ENCODE data around the gene FNDC3B. TPM values are rescaled to one million over a fixed set of nuclear protein-coding genes. Genes with fewer than 3 reads are reported as not detected.

Gene FNDC3B
- total and polyA plus RNA-seq, 9 of the 15 experiments (the other 6 are each of a cell fraction or from before 2014, with no cell fraction given): 7.0 to 35.8 (median 16.2) TPM

DNA sequence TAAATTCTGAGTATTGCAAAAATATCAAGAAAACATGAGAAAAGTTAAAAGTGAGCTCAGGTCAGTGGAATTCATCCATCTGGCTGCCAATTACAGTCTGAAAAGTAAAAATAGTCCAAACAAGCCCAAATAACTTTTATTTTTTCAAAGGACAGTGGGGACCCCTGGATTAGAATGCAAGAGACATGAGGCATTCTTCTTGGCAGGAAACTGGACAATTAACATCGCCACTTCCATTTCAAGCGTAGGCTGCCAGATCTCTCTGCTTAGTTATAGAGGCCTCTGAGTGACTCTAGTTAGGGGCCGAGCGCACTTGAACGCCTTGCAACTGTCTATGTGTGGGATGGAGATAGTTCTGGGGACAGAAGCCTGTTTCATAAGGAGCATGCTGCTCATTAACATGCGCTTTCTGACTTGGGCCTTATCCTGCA, 219.7 kb downstream of the FNDC3B start:
- ChIA-PET CTCF (ENCODE audit: low intra/inter-chr PET ratio) (no interaction called here), POLR2A (interaction anchor here (0.6 to 0.8 kb wide), 2 partner anchors 23 to 58 kb away, joined by 3 read pairs; no protein-coding TSS in a partner anchor)

More for the DNA sequence above, 219.7 kb downstream of the FNDC3B start:
- in situ Hi-C loops (cut with MboI) (no loop called here), intact Hi-C loops (cut with micrococcal nuclease) (no loop called here)
- Histone ChIP-seq H3K79me2 (ENCODE audit: control insufficient read depth, insufficient read depth, low read length) (no peaks in the 10 kb centered on the region), H2AFZ (ENCODE audit: low read depth, low read length) (no peak overlapping the region), H3K9ac (ENCODE audit: insufficient read depth in 1 of 2, low read depth in 2 of 2, low read length in 2 of 2) (no peak overlapping the region), H4K20me1 (replicated peaks; ENCODE audit: control insufficient read depth, insufficient read depth, low read length) (no peaks in the 10 kb centered on the region), H3K27ac (ENCODE audit: extremely low read depth, low read depth, low read length) (no peak overlapping the region), H3K27me3 (ENCODE audit: control insufficient read depth in 2 of 2, insufficient read depth in 2 of 2, low read length in 2 of 2) (no peaks in the 10 kb centered on the region), H3K4me2 (ENCODE audit: insufficient read depth, low read length) (no peak overlapping the region), H3K9me3 (replicated peaks; ENCODE audit: control insufficient read depth, insufficient read depth, low read depth, low read length) (no peaks in the 10 kb centered on the region), H3K36me3 (ENCODE audit: control insufficient read depth, insufficient read depth, low read length) (peaks cover 36% of the 10 kb centered on the region; the same call in 1 of the 3 replicates), H3K4me1 (replicated peaks in 1 of 2; ENCODE audit: control insufficient read depth in 2 of 2, insufficient read depth in 2 of 2, low read length in 2 of 2) (no peaks in the 10 kb centered on the region; a peak in 1 of 5 replicates), H3K9me1 (ENCODE audit: control insufficient read depth, insufficient read depth, low read length) (no peaks in the 10 kb centered on the region), H3K4me3 (no peak overlapping the region)
- TF ChIP-seq, protein P1, sequence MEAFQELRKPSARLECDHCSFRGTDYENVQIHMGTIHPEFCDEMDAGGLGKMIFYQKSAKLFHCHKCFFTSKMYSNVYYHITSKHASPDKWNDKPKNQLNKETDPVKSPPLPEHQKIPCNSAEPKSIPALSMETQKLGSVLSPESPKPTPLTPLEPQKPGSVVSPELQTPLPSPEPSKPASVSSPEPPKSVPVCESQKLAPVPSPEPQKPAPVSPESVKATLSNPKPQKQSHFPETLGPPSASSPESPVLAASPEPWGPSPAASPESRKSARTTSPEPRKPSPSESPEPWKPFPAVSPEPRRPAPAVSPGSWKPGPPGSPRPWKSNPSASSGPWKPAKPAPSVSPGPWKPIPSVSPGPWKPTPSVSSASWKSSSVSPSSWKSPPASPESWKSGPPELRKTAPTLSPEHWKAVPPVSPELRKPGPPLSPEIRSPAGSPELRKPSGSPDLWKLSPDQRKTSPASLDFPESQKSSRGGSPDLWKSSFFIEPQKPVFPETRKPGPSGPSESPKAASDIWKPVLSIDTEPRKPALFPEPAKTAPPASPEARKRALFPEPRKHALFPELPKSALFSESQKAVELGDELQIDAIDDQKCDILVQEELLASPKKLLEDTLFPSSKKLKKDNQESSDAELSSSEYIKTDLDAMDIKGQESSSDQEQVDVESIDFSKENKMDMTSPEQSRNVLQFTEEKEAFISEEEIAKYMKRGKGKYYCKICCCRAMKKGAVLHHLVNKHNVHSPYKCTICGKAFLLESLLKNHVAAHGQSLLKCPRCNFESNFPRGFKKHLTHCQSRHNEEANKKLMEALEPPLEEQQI (IDR thresholded peaks at IDR 0.05): no peak
- no peak for TF ChIP-seq GABPA (tag; conservative IDR thresholded peaks at IDR 0.05; ENCODE audit: low read depth)
- no peak for TF ChIP-seq KAT8 (IDR thresholded peaks at IDR 0.05; ENCODE audit: low read depth)
- no peak for FAIRE-seq
- no peak for ATAC-seq
- no TSS peak for BruUV-seq (replicated peaks)
- WGBS (ENCODE audit: insufficient coverage, low coverage, missing lambda C conversion rate): 96% methylated on average over 6 of the region's 6 CpGs
- DNase-seq (ENCODE audit: extremely low read depth in 1 of 4, low spot score in 3 of 4): no peak
